Measurements from ENCODE around the gene CAMK2B. TPM values are rescaled to one million over a fixed set of nuclear protein-coding genes. Genes with fewer than 3 reads are reported as not detected.

The CAMK2B gene
- polyA plus RNA-seq, 3 donors, result 2.9 to 3.6 (median 3.3) TPM

GRCh38 chr7:44288381-44288685, 37.1 kb downstream of the CAMK2B start:
- DNase-seq, result no peak

DNA sequence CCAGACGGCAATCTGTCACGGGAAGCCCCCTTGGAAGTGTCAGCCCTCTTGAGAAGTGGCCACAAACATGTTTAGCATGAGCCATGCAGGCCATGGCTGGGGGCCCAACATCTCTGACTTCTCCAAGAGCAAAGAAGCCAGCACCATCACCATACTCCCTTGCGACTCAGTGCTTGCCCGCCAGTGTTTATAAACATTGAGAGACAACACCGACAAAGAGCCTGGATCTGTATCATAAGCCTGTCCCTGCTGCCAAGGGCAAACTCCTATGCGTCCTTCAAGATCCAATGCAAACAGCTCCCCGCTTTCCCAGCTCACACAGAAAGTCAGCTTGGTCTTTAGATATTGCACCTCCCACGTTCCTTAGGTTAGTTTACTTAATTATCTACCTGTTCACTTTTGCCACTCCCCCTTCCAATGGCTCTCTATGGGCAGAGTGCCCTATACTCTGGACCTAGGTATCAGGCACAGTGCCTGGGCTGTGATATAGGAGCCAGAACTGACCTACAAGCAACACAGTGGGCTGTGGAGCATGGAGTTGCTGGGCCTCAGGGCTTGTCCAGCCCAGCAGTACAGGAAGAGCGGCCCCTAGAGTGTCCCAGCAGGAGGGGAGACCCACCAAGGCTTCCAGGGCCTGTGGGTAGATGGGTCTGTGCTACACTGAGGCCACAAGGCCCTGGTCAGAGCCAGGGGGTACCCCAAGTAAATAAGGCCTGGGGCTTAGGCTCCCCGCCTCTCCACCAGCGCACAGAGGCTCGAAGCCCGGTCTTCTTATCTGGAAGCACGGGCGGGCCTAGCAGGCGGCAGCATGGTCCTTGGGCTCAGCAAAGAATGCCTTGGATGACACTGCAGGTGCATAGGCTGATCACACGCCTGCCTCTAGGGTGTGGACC, 37.7 kb downstream of the CAMK2B start:
- DNase-seq, result no peak

GRCh38 chr7:44286618-44287487, 38.5 kb downstream of the CAMK2B start:
- DNase-seq, result no peak

- no peak for DNase-seq
Observed at GRCh38 chr7:44286182-44286617, 39.2 kb downstream of the CAMK2B start.

- DNase-seq, result no peak
Observed at GRCh38 chr7:44285561-44285960, 39.8 kb downstream of the CAMK2B start.

GRCh38 chr7:44284881-44285541, 40.4 kb downstream of the CAMK2B start:
- DNase-seq, result no peak

- no peak for DNase-seq
Observed at GRCh38 chr7:44284216-44284615, 41.2 kb downstream of the CAMK2B start.

DNA sequence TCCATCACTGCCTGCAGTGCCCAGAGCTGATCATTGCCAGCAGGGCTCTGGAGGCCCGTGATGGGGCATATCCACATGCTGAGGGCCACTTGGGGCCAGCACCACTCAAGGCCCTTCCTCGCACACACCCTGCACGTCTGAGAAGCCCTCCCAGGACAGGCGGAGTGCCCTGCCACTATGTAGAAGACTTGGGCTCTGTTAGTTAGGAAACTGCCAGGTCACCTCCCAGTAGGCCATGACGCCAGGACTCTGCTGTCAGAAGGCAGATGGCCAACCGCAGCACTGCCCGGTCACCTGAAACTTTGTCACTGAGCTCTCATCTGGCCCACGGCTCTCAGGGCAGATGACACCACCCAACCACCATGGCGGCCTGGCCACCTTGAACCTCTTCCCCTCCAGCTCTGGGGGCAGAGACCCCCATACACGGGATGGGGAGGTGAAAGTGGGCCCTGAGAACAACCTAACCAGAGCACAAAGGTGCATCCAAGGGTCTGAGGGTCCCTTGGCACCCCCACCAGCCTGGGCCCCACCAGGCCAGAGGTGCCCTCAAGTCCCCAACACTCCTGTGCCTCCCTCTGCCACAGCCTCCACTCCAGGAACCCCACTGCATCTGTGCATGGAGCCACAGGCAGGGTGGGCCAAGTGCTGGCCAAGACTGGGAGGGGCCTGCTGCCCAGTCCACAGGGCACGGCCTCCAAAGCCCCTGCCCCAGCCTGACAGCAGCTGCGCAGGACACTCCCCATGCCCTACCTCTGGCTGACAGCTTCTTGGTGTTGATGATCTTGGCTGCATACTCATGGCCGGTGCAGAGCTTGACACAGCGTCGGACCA, 41.8 kb downstream of the CAMK2B start:
- no peak for DNase-seq

GRCh38 chr7:44282601-44283171, 42.7 kb downstream of the CAMK2B start:
- no peak for DNase-seq

DNA sequence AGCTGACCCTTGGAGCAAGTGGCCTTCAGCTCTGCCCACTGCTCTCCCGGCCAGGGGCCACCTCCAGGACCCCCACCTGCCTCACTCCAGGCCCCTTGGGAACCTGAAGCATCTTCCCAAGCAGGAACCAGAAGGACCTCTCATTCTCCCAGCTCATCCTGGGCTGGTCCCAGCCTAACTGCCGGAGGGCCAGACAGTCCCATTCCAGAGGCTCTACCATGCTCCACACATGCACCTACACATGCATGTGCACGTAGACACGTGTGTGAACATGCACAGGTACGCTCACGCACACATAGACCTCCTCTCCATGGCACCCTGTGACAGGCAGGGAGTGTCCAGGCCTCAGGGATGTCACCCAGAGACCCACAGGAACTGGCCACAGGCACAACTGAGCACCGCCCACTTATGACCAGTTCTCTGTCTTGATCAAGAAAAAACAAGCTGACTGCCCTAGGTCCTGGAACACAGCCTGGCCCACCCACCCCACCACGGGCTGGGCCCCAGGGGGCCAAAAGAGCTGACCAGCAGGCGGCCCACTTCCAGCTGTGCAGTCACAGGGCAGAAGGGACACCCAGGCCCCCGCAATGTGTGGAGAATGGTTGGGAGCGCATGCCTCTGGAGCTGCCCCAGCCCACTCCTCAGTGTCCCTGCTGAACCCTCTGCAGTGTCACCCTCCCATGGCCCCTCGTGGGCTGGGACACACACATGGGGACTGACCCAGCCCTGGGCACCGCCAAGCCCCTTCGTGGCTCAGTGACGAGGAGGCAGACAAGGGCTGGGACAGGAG, 43.4 kb downstream of the CAMK2B start:
- no peak for DNase-seq

- no peak for DNase-seq
Observed at GRCh38 chr7:44280993-44281721, 44.2 kb downstream of the CAMK2B start.

DNA sequence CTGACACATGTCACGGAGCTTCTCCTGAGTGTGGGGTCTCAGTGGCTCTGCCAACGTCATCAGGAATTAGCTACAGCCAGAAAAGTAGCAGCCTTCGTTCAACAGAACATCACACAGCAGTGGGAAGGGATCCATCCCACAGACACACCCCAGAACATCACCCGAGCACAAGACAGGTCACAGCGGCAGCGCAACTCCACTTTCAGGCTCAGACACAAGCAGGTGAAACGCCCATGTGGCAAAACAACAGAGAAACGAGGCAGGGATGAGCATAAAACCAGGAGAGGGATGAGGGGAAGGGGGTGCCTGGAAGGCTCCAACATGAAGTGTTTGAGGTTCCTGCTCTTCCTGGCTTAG, 44.8 kb downstream of the CAMK2B start:
- DNase-seq, result no peak

DNA sequence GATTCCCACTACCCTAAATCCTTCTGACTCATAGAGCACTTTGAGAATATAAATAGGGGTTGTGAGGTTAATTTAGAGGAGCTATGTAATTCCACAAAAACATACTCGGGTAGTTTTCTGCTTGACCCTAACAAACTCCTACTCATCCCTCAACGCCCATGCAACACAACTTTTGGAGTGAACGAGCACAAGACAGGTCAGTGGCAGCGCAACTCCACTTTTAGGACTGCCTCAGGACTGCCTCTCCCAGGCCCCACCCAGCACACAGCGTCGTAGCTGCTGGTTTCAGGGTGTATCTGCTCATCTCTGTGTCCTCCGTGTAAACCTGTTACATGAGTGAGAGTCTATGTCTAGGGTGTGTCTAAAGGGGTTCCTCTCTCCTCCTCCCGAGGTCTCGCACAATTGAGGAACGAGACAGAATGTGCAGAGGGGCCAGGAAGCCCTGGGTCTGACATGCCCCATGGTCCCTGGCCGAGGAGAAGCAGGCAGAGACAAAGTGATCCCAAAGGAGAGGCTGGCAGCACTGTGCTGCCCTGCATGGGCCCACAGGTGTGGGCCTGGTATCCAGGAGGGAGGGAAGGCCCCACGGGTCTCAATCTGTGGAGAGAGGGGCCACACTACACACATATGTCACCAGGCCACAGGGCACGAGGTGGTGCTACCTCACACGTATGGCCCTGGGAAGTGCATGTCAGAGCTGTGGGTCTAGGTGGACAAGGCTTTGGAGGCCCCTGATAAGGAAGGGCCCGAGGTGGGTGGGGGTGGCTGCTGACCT, 45.5 kb downstream of the CAMK2B start:
- DNase-seq, result no peak

GRCh38 chr7:44279286-44279685, 46.1 kb downstream of the CAMK2B start:
- DNase-seq, result no peak

- DNase-seq, result no peak
Observed at GRCh38 chr7:44278451-44279161, 46.8 kb downstream of the CAMK2B start.

DNA sequence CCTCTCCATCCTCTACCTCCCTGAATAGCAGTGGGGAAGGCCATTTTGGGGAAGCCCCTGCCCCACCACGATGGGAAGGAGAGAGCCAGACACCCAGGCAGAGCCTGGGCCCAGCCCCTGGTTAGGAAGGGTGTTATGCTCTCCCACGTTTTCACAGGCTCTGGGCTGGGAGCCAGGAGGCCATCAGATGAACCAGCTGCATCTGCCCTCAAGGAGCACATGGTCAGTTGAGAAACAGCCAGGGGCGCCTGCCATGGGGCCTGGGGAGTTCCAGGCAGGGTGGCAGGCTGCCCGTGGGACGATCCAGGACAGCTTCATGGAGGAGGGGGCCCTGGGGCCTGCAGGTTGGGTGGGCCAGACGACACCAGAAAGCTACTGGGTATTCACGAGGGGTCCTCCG, 47.5 kb downstream of the CAMK2B start:
- DNase-seq, result no peak

- DNase-seq, result no peak
Observed at GRCh38 chr7:44277391-44277790, 48.0 kb downstream of the CAMK2B start.

- no peak for DNase-seq
Observed at GRCh38 chr7:44276571-44277221, 48.7 kb downstream of the CAMK2B start.

All from renal pelvis (tissue), 4 donors.